A549 (cell line): Measurements from ENCODE around the gene TSPAN15.

ENCODE experiments used
- CBX8 ChIP-seq: fragments of 200-600 bp; sonication (generic); IDR thresholded peaks from 2 replicates; pipeline ENCODE4 v1.6.1; 2016
- CEBPB ChIP-seq, 2 experiments: fragments of >200 bp in 1 of 2; sonication (Bioruptor Twin) in 1 of 2; formaldehyde crosslinking in 1 of 2; IDR thresholded peaks; 2 replicates each; pipeline ENCODE4 v1.6.1; 2012 to 2016
- CTCF ChIP-seq: fragments of >200 bp; sonication (Bioruptor Twin); formaldehyde crosslinking; IDR thresholded peaks from 3 replicates; pipeline ENCODE4 v1.5.1; 2016
- ELK1 ChIP-seq: fragments of 150-350 bp; IDR thresholded peaks from 2 replicates; pipeline ENCODE4 v1.6.1; 2014; ENCODE audit warnings: low read depth, mild to moderate bottlenecking, low read length
- FOXS1 ChIP-seq: fragments of 250-450 bp; sonication (Bioruptor Pico); IDR thresholded peaks from 2 replicates; pipeline ENCODE4 v1.5.0; 2020; ENCODE audit warnings: mild to moderate bottlenecking, moderate library complexity
- HMGXB4 ChIP-seq: fragments of 250-450 bp; sonication (Bioruptor Pico); IDR thresholded peaks from 2 replicates; pipeline ENCODE4 v1.5.0; 2021; ENCODE audit warnings: mild to moderate bottlenecking, moderate library complexity, borderline replicate concordance

- TF ChIP-seq CTCF (peak; percentile 82), CEBPB (IDR thresholded peaks at IDR 0.05) (no peak), ELK1 (no peak), CBX8 (no peak), HMGXB4 (CRISPR knock-in tag) (no peak), FOXS1 (no peak)
Measured at GRCh38 chr10:69515699-69516259, 64.5 kb downstream of the TSPAN15 start.
